GM10266 (cell line): ENCODE results near the gene MED16.

Experiments
- DNase-seq: peaks from one replicate; pipeline ENCODE4 v3.0.0; 2012; ENCODE audit errors: extremely low spot score
- TF ChIP-seq, protein P1 (sequence below): IDR thresholded peaks from 2 replicates; pipeline ENCODE4 v1.5.1; 2012; ENCODE audit warnings: mild to moderate bottlenecking, low read depth; ENCODE audit not compliant: control insufficient read depth, insufficient read depth; ENCODE audit errors: missing control alignments

The MED16 gene

DNA sequence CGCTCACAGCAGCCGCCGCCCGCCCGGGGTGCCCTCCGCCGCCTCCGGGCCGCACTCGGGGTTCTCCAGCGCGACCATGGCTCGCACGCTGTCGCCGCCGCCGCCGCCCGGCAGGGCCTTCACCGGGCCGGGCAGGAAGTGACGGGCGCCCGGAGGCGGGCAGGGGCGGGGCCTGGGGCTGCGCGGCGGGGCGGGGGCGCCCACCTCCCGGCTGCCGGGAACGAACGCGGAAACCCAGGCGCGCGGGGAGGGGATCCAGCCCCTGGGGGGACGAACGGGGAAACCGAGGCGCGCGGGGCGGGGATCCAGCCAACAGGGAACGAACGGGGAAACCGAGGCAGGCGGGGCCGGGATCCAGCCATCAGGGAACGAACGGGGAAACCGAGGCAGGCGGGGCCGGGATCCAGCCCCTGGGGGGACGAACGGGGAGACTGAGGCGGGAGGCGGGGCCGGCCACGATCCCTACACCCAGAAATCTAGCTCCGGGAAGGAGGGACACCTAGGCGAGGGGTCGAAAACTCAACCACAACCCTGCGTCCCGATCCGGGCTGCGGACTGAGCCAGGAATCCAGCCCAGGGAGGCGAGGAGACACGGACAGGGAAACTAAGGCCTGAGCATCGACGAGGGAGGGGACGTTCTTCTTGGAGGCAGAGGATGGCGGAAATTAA lies 20.2 kb upstream of the MED16 start, which contains the start of gene R3HDM4:
Gene R3HDM4 (minus strand): TSS at position 140 of the 669 bp plus-strand sequence. CDS start 62 bp downstream, at position 78.
- DNase-seq = peak; percentile 98
- TF ChIP-seq, protein P1, sequence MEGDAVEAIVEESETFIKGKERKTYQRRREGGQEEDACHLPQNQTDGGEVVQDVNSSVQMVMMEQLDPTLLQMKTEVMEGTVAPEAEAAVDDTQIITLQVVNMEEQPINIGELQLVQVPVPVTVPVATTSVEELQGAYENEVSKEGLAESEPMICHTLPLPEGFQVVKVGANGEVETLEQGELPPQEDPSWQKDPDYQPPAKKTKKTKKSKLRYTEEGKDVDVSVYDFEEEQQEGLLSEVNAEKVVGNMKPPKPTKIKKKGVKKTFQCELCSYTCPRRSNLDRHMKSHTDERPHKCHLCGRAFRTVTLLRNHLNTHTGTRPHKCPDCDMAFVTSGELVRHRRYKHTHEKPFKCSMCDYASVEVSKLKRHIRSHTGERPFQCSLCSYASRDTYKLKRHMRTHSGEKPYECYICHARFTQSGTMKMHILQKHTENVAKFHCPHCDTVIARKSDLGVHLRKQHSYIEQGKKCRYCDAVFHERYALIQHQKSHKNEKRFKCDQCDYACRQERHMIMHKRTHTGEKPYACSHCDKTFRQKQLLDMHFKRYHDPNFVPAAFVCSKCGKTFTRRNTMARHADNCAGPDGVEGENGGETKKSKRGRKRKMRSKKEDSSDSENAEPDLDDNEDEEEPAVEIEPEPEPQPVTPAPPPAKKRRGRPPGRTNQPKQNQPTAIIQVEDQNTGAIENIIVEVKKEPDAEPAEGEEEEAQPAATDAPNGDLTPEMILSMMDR = no peak

DNA sequence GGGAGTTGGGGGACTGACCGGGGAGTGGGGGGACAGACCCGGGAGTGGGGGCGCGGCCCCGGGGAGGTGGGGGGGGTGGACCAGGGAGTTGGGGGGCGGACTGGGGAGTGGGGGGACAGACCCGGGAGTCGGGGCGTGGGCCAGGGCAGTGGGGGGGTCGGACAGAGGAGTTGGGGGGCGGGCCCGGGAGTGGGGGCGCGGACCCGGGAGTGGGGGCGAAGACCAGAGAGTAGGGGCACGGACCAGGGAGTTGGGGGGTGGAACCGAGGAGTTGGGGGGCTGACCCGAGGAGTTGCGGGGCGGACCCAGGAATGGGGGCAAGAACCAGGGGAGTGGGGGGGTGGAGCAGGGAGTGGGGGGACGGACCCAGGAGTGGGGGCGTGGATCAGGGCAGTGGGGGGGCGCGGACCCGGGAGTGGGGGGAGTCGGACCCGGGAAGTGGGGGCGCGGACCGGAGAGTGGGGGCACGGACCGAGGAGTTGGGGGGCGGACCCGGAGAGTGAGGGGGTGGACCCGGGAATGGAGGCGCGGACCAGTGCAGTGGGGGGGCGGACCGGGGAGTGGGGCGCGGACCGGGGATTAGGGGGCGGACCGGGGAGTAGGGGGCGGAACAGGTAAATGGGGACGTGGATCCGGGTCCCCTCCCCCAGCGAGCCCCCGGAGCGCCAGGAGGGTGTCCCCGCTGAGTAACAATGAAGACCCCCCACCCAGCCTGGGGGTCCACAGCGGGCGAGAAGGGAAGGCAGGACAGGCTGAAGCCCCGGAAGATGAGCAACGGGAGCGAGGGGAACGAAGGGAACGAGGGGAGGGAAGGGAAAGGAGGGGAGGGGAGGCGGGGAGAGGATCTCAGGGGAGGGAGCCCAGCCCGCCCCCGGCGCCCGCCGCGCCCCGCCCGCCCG lies 19.4 kb upstream of the MED16 start:
- TF ChIP-seq, protein P1 = no peak
- peak; percentile 75 for DNase-seq

- TF ChIP-seq, protein P1 = no peak
- no peak for DNase-seq
Observed at GRCh38 chr19:911197-912033, 18.4 kb upstream of the MED16 start.

GRCh38 chr19:907183-907853 lies 14.3 kb upstream of the MED16 start:
- DNase-seq = peak; percentile 75
- TF ChIP-seq, protein P1 = no peak

GRCh38 chr19:906480-906879 lies 13.5 kb upstream of the MED16 start:
- TF ChIP-seq, protein P1 = no peak
- DNase-seq = no peak

GRCh38 chr19:904545-904944 lies 11.6 kb upstream of the MED16 start:
- DNase-seq = no peak
- TF ChIP-seq, protein P1 = no peak
